VCaP (cell line): ENCODE data around the gene ISX.
A peak's percentile ranks its signal among the peaks of the same experiment; 100 is the strongest.
"Not testable (repeated sequence)": the region's sequence is repeated elsewhere in the genome, so short reads cannot be mapped to it uniquely, and the experiment has no call there.

ENCODE experiments used
- H3K27ac ChIP-seq: fragments of 450-650 bp; 2 replicates; pipeline ENCODE4 v1.5.1; 2017
- CTCF ChIP-seq: fragments of 450-650 bp; conservative IDR thresholded peaks from 2 replicates; pipeline ENCODE4 v1.5.1; 2017; ENCODE audit warnings: mild to moderate bottlenecking, moderate library complexity

Gene ISX

GRCh38 chr22:35024364-35024692 is 41.6 kb upstream of the ISX start:
- TF ChIP-seq CTCF = peak; percentile 33
- no peak overlapping the region for H3K27ac ChIP-seq

DNA sequence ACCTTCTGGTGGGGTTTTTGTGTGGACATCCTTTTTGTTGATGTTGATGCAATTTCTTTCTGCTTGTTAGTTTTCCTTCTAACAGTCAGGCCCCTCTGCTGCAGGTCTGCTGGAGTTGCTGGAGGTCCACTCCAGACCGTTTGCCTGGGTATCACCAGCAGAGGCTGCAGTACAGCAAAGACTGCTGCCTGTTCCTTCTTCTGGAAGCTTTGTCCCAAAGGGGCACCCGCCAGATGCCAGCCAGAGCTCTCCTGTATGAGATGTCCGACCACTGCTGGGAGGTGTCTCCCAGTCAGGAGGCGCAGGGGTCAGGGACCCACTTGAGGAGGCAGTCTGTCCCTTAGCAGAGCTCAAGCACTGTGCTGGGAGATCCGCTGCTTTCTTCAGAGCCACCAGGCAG is 35.8 kb upstream of the ISX start:
- H3K27ac ChIP-seq = not testable (repeated sequence)

- no peak overlapping the region for H3K27ac ChIP-seq
- TF ChIP-seq CTCF = no peak
Measured at GRCh38 chr22:35032571-35032970, 33.4 kb upstream of the ISX start.

GRCh38 chr22:35033635-35034296 is 32.2 kb upstream of the ISX start:
- no peak for TF ChIP-seq CTCF
- H3K27ac ChIP-seq = no peak overlapping the region

GRCh38 chr22:35034963-35035362 is 31.0 kb upstream of the ISX start:
- TF ChIP-seq CTCF = no peak
- no peak overlapping the region for H3K27ac ChIP-seq

- TF ChIP-seq CTCF = no peak; the same call in 1 of the 2 replicates
Measured at GRCh38 chr22:35037089-35037488, 28.9 kb upstream of the ISX start.

DNA sequence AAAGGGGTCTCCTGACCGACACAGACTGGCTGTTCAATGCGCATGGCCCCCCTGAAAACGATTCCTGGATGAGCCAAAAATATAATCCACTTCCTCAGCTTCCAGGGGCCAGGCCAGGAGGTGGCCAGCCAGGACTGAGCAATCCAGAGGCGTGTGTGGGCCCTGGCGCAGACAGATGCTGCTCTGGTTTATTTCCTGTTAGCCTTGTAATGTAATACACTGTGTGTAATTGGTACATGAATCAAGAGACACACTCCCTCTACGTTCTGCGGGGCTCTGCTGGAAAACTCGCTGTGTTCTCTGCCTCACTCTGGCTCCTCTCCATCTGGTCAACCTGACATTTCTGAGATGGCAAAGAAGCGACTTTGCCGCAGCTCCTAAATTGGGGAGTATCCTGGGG is 26.3 kb upstream of the ISX start:
- H3K27ac ChIP-seq = no peak overlapping the region
- TF ChIP-seq CTCF = no peak

More at GRCh38 chr22:35037089-35037488, 28.9 kb upstream of the ISX start:
- H3K27ac ChIP-seq = no peak overlapping the region

DNA sequence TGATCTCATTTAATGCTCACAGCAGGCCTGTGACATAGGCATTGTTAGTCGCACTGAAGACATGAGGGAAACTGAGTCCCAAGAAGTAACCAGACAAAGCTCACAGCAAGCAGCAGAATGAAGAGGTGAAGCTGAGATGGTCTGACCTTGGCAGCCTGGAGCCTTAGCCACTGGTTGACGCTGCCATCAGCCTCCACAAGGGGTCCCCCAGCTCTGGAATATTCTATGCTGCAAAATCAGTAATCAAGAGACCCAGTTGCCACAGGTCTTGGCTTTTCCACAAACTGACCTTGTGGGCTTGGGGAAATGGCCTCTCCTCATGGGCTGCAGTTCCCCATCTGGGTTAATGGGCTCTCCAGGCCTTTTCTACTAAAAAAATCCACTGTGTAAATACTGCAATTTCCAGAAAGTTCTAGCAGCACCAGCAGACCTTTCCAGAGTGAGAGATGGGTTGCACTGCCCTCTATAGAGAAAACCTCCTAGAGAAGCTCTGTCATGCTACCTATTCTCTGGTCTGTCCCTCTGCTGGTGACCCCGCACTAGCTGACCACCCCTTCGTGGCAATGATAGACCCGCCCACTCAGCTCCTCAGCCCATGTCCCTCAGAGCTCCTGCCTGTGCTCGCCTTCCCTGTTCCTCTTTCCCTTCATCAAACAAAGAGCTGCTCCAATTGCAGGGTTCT is 22.6 kb upstream of the ISX start:
- H3K27ac ChIP-seq = no peak overlapping the region
- TF ChIP-seq CTCF = peak; percentile 51
